Measurements from ENCODE around the gene SAMD3.
"Not testable (repeated sequence)": the region's sequence is repeated elsewhere in the genome, so short reads cannot be mapped to it uniquely, and the experiment has no call there.

Gene SAMD3

GRCh38 chr6:130233330-130233729, 10.6 kb upstream of the SAMD3 start:
- H3K27ac ChIP-seq: no peak overlapping the region
- ChIA-PET POLR2A (ENCODE audit: low non-redundant PET) (no interaction called here), CTCF (interaction anchor here (0.6 kb wide), 1 partner anchor 196 kb away, joined by 3 read pairs; no protein-coding TSS in a partner anchor)
- TF ChIP-seq CTCF (conservative IDR thresholded peaks at IDR 0.05; ENCODE audit: low read depth): no peak
- DNase-seq (ENCODE audit: low spot score): no peak

- POLR2A ChIA-PET (ENCODE audit: low non-redundant PET); CTCF ChIA-PET; H3K27ac ChIP-seq; DNase-seq (ENCODE audit: low spot score): not testable (repeated sequence)
These were observed 7.8 kb upstream of the SAMD3 start for GRCh38 chr6:130230531-130230930.

GRCh38 chr6:130229645-130230044, 6.9 kb upstream of the SAMD3 start:
- DNase-seq (ENCODE audit: low spot score): no peak
- ChIA-PET CTCF (no interaction called here), POLR2A (ENCODE audit: low non-redundant PET) (no interaction called here)
- TF ChIP-seq CTCF (conservative IDR thresholded peaks at IDR 0.05; ENCODE audit: low read depth): no peak
- no peak overlapping the region for H3K27ac ChIP-seq

GRCh38 chr6:130223508-130223907, 757 bp upstream of the SAMD3 start:
- DNase-seq (ENCODE audit: low spot score): no peak
- ChIA-PET CTCF (interaction anchor here (0.6 kb wide), 1 partner anchor 532 kb away, joined by 3 read pairs; no protein-coding TSS in a partner anchor), POLR2A (ENCODE audit: low non-redundant PET) (no interaction called here)
- no peak overlapping the region for H3K27ac ChIP-seq
- TF ChIP-seq CTCF (conservative IDR thresholded peaks at IDR 0.05; ENCODE audit: low read depth): no peak

- no peak overlapping the region for H3K27ac ChIP-seq
- no peak for DNase-seq (ENCODE audit: low spot score)
- ChIA-PET CTCF (no interaction called here), POLR2A (ENCODE audit: low non-redundant PET) (no interaction called here)
- TF ChIP-seq CTCF (conservative IDR thresholded peaks at IDR 0.05; ENCODE audit: low read depth): no peak
These were observed 4.6 kb downstream of the SAMD3 start for GRCh38 chr6:130218134-130218533.

GRCh38 chr6:130216620-130217019, 6.1 kb downstream of the SAMD3 start:
- no peak overlapping the region for H3K27ac ChIP-seq
- ChIA-PET POLR2A (ENCODE audit: low non-redundant PET) (no interaction called here), CTCF (interaction anchor here (0.6 kb wide), 1 partner anchor 133 kb away, joined by 3 read pairs; no protein-coding TSS in a partner anchor)
- no peak for TF ChIP-seq CTCF (conservative IDR thresholded peaks at IDR 0.05; ENCODE audit: low read depth)
- DNase-seq (ENCODE audit: low spot score): no peak

- POLR2A ChIA-PET (ENCODE audit: low non-redundant PET): no interaction called here
- CTCF ChIA-PET: interaction anchor here (0.6 kb wide), 1 partner anchor 23 kb away, joined by 4 read pairs; no protein-coding TSS in a partner anchor
- no peak for TF ChIP-seq CTCF (conservative IDR thresholded peaks at IDR 0.05; ENCODE audit: low read depth)
- no peak for DNase-seq (ENCODE audit: low spot score)
- no peak overlapping the region for H3K27ac ChIP-seq
These were observed 7.2 kb downstream of the SAMD3 start for GRCh38 chr6:130215526-130215925.

All from RWPE1 (cell line).